ENCODE measurements around the gene DLG2.
A peak's percentile ranks its signal among the peaks of the same experiment; 100 is the strongest.

DNA sequence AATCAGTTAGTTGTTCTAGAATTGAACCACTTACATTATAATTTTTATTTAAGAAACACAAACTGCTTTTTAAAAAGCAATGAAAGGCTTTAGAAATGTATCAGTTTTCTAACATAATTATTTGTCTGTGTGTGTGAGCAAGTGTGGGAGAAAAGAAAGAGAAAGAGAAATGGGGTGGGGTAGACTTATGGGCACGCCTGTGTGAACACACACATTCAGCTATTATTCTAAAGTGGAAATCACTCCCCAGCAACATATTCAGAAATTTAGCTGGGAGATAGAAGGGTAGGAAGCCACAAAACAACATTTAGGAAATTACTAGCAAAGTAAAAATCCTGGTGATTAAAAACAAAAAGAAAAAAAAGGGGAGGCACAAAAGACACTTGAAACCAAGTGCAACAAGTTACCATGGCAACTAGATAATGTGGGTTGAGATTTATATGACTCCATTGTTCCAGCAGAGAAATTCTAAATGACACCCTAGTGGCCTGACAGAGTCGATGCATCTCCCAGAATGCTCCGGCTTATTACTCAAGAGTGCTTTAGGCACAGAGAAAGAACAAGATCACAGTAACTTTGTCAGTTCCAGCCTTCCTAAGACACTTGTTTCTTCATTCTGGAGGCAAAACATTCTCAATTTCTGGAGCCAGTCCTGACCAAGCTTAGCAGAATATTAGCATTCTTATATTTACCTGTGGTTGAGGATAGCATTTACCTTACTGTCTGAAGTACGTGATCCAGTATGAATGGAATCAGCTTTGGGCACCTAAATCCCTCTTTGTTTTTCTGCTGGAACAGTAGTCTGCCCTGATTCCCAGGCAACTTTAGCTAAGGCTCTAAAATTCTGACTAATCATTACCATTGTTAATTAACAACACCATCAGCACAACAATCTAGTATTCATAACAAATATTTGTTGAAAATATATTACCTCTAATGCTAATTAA, 444.4 kb downstream of the DLG2 start:
- TF ChIP-seq, protein P1, sequence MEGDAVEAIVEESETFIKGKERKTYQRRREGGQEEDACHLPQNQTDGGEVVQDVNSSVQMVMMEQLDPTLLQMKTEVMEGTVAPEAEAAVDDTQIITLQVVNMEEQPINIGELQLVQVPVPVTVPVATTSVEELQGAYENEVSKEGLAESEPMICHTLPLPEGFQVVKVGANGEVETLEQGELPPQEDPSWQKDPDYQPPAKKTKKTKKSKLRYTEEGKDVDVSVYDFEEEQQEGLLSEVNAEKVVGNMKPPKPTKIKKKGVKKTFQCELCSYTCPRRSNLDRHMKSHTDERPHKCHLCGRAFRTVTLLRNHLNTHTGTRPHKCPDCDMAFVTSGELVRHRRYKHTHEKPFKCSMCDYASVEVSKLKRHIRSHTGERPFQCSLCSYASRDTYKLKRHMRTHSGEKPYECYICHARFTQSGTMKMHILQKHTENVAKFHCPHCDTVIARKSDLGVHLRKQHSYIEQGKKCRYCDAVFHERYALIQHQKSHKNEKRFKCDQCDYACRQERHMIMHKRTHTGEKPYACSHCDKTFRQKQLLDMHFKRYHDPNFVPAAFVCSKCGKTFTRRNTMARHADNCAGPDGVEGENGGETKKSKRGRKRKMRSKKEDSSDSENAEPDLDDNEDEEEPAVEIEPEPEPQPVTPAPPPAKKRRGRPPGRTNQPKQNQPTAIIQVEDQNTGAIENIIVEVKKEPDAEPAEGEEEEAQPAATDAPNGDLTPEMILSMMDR (IDR thresholded peaks at IDR 0.05), result peak in 1 of 3 donors; percentile 16
- TF ChIP-seq POLR2A (IDR thresholded peaks at IDR 0.05), result no peak
- TF ChIP-seq POLR2AphosphoS5 (IDR thresholded peaks at IDR 0.05), result no peak
